Trophoblast cell (in vitro differentiated cells and primary cell): ENCODE results near the gene TIGAR.

Experiments used
- DNase-seq, 2 donors: peaks; one replicate each; pipeline ENCODE4 v3.0.0-alpha.2; 2016
- H2AFZ ChIP-seq: 2 replicates; pipeline ENCODE4 v1.6.1; 2013; ENCODE audit warnings: low read length, moderate library complexity, mild to moderate bottlenecking; ENCODE audit not compliant: insufficient read depth, poor library complexity
- H2AK5ac ChIP-seq: 2 replicates; pipeline ENCODE4 v1.6.1; 2013; ENCODE audit warnings: mild to moderate bottlenecking, low read length
- H2BK120ac ChIP-seq: 2 replicates; pipeline ENCODE4 v1.6.1; 2013; ENCODE audit warnings: low read length, mild to moderate bottlenecking, moderate library complexity; ENCODE audit not compliant: insufficient read depth, poor library complexity
- H2BK12ac ChIP-seq: 2 replicates; pipeline ENCODE4 v1.6.1; 2013; ENCODE audit warnings: mild to moderate bottlenecking, low read length, moderate library complexity
- H2BK5ac ChIP-seq: 2 replicates; pipeline ENCODE4 v1.6.1; 2013; ENCODE audit warnings: low read length, low read depth, moderate library complexity, mild to moderate bottlenecking; ENCODE audit not compliant: poor library complexity
- H3K14ac ChIP-seq: 2 replicates; pipeline ENCODE4 v1.6.1; 2013; ENCODE audit warnings: mild to moderate bottlenecking, low read length
- H3K18ac ChIP-seq: 2 replicates; pipeline ENCODE4 v1.6.1; 2013; ENCODE audit warnings: mild to moderate bottlenecking, low read length
- H3K23ac ChIP-seq: 2 replicates; pipeline ENCODE4 v1.6.1; 2013; ENCODE audit warnings: low read length
- H3K27ac ChIP-seq: 2 replicates; pipeline ENCODE4 v1.5.1; 2013; ENCODE audit warnings: low read depth, mild to moderate bottlenecking, inconsistent platforms, low read length, moderate library complexity
- H3K27me3 ChIP-seq: 2 replicates; pipeline ENCODE4 v1.6.1; 2013; ENCODE audit warnings: inconsistent platforms, mild to moderate bottlenecking, low read length, moderate library complexity; ENCODE audit not compliant: insufficient read depth
- H3K36me3 ChIP-seq, 2 experiments: 1 replicate in 1 of 2; 2 replicates in 1 of 2; pipeline ENCODE4 v1.6.1; 2013; ENCODE audit warnings: low read length in 2 of 2, mild to moderate bottlenecking in 2 of 2, moderate library complexity in 1 of 2; ENCODE audit not compliant: insufficient read depth in 2 of 2, control insufficient read depth in 1 of 2
- H3K4ac ChIP-seq: 2 replicates; pipeline ENCODE4 v1.6.1; 2013; ENCODE audit warnings: low read depth, mild to moderate bottlenecking, low read length, moderate library complexity
- H3K4me1 ChIP-seq, 2 experiments: 1 replicate in 1 of 2; 2 replicates in 1 of 2; pipeline ENCODE4 v1.6.1; 2013; ENCODE audit warnings: low read length in 2 of 2, mild to moderate bottlenecking in 2 of 2, moderate library complexity in 1 of 2; ENCODE audit not compliant: insufficient read depth in 2 of 2, control insufficient read depth in 1 of 2
- H3K4me2 ChIP-seq: 2 replicates; pipeline ENCODE4 v1.6.1; 2013; ENCODE audit warnings: inconsistent platforms, mild to moderate bottlenecking, low read length, moderate library complexity
- H3K4me3 ChIP-seq: 2 replicates; pipeline ENCODE4 v1.5.1; 2013; ENCODE audit warnings: mild to moderate bottlenecking, low read depth, low read length, inconsistent platforms
- H3K79me1 ChIP-seq: one replicate; pipeline ENCODE4 v1.6.1; 2013; ENCODE audit warnings: low read length
- H3K79me2 ChIP-seq: 2 replicates; pipeline ENCODE4 v1.6.1; 2013; ENCODE audit warnings: low read length, mild to moderate bottlenecking; ENCODE audit not compliant: control insufficient read depth, insufficient read depth, poor library complexity
- H3K9ac ChIP-seq: 2 replicates; pipeline ENCODE4 v1.6.1; 2013; ENCODE audit warnings: mild to moderate bottlenecking, low read length
- H3K9me3 ChIP-seq: 2 replicates; pipeline ENCODE4 v1.6.1; 2013; ENCODE audit warnings: low read depth, mild to moderate bottlenecking, control low read depth, inconsistent platforms, low read length; ENCODE audit not compliant: insufficient read depth
- H4K12ac ChIP-seq: 2 replicates; pipeline ENCODE4 v1.6.1; 2013; ENCODE audit warnings: low read depth, mild to moderate bottlenecking, low read length, moderate library complexity
- H4K8ac ChIP-seq: 2 replicates; pipeline ENCODE4 v1.6.1; 2013; ENCODE audit warnings: low read depth, mild to moderate bottlenecking, low read length, moderate library complexity
- H4K91ac ChIP-seq: one replicate; pipeline ENCODE4 v1.6.1; 2013; ENCODE audit warnings: low read depth, mild to moderate bottlenecking, low read length, moderate library complexity
- WGBS: extraction: QIAGEN DNeasy Blood & Tissue Kit; methylation state at CpG from one replicate; pipeline ENCODE4 v1.1.7; 2013; ENCODE audit warnings: missing lambda C conversion rate; ENCODE audit not compliant: insufficient read length, insufficient coverage; ENCODE audit errors: extremely low coverage; 5-methylcytosine and 5-hydroxymethylcytosine counted together

TIGAR gene

GRCh38 chr12:4388662-4389061 lies 67.6 kb downstream of the TIGAR start:
- H4K8ac ChIP-seq, result no peak overlapping the region
- H2BK120ac ChIP-seq, result no peak overlapping the region
- H3K23ac ChIP-seq, result no peak overlapping the region

DNA sequence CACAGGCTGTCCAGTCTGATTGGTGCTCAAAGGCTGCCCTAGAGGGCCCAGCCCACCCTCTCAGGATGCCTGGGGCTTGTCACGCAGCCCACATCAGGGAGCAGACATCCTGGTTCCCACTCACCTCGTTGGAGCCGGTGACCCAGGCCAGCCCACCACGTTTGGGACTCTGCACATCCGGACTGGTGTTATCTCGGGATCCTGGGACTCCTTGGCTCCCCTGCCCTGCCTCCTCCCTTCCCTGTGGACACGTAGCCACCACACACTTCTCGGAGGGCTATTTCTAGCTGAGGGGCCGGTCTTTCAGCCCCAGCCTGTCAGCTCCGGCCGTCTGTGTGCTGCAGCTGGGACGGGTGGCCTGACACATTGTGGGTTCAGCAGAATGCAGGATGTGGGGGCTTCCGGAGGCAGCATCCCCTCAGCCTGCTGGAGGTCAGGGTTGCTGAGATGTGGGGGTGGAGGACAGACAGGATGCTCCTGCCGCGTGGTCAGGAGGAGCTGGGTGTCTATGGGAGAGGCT lies 71.3 kb downstream of the TIGAR start:
- Histone ChIP-seq H2AFZ (no peak overlapping the region), H3K79me2 (no peaks in the 10 kb centered on the region), H2BK12ac (no peak overlapping the region), H3K27ac (no peak overlapping the region), H3K79me1 (no peaks in the 10 kb centered on the region), H2AK5ac (no peak overlapping the region), H3K9ac (no peak overlapping the region), H3K4me3 (no peak overlapping the region), H3K4me1 (no peaks in the 10 kb centered on the region), H3K4ac (no peak overlapping the region), H4K8ac (no peak overlapping the region), H2BK120ac (no peak overlapping the region), H3K4me2 (no peak overlapping the region), H3K36me3 (no peaks in the 10 kb centered on the region), H4K12ac (no peak overlapping the region), H3K18ac (no peak overlapping the region), H3K9me3 (no peaks in the 10 kb centered on the region), H2BK5ac (no peak overlapping the region), H3K14ac (no peak overlapping the region), H3K23ac (no peak overlapping the region), H4K91ac (no peak overlapping the region), H3K27me3 (no peaks in the 10 kb centered on the region)
- DNase-seq, result no peak
- WGBS, result no CpG with 5 or more reads among the region's 15 CpGs

More at GRCh38 chr12:4388662-4389061, 67.6 kb downstream of the TIGAR start:
- Histone ChIP-seq H3K9ac (no peak overlapping the region), H2BK12ac (no peak overlapping the region), H3K79me2 (no peaks in the 10 kb centered on the region), H3K14ac (no peak overlapping the region), H3K36me3 (no peaks in the 10 kb centered on the region), H3K27ac (no peak overlapping the region), H2AFZ (no peak overlapping the region), H3K4me3 (no peak overlapping the region), H3K79me1 (no peaks in the 10 kb centered on the region), H3K4ac (no peak overlapping the region), H3K27me3 (no peaks in the 10 kb centered on the region), H4K12ac (no peak overlapping the region), H3K18ac (no peak overlapping the region), H4K91ac (no peak overlapping the region), H2AK5ac (no peak overlapping the region), H3K9me3 (no peaks in the 10 kb centered on the region), H2BK5ac (no peak overlapping the region), H3K4me1 (no peaks in the 10 kb centered on the region), H3K4me2 (no peak overlapping the region)
- DNase-seq, result no peak
- WGBS, result 100% methylated on average over 1 of the region's 2 CpGs

DNA sequence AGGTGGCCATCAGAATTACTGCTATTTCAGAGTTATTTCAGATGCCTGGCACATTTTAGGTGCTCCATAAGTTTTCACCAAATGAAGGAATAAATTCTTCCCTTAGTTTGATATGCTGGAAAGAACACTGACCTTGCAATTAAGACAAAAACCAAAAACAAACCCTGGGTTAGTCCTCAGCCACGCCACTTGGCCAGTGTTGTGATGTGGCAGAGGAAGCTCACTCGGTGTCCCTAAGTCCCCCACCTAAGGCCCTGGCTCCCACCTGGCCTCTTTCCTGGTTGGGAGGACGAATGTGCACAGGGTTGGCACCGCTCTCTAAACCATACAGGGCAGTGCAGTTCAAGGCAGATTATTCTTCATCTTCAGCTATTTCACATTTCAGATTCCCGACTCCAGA lies 72.2 kb downstream of the TIGAR start:
- Histone ChIP-seq H3K79me1 (no peaks in the 10 kb centered on the region), H2BK5ac (no peak overlapping the region), H3K27ac (no peak overlapping the region), H3K9me3 (no peaks in the 10 kb centered on the region), H2AK5ac (no peak overlapping the region), H4K8ac (no peak overlapping the region), H3K14ac (no peak overlapping the region), H3K23ac (no peak overlapping the region), H2AFZ (no peak overlapping the region), H2BK120ac (no peak overlapping the region), H3K4me3 (peak overlapping the region; percentile 23), H3K4me1 (no peaks in the 10 kb centered on the region), H3K9ac (no peak overlapping the region), H3K18ac (no peak overlapping the region), H3K4me2 (no peak overlapping the region), H3K4ac (no peak overlapping the region), H3K36me3 (no peaks in the 10 kb centered on the region), H2BK12ac (no peak overlapping the region), H4K12ac (no peak overlapping the region), H3K79me2 (no peaks in the 10 kb centered on the region), H3K27me3 (no peaks in the 10 kb centered on the region), H4K91ac (no peak overlapping the region)
- no CpG with 5 or more reads among the region's 5 CpGs for WGBS
- no peak for DNase-seq

- H3K18ac ChIP-seq, result no peak overlapping the region
- no peaks in the 10 kb centered on the region for H3K79me1 ChIP-seq
- H3K79me2 ChIP-seq, result no peaks in the 10 kb centered on the region
- H3K4me1 ChIP-seq, result no peaks in the 10 kb centered on the region
- no peak overlapping the region for H2BK12ac ChIP-seq
- H4K8ac ChIP-seq, result no peak overlapping the region
- H3K27ac ChIP-seq, result no peak overlapping the region
- WGBS, result no CpG with 5 or more reads among the region's 2 CpGs
- H3K9me3 ChIP-seq, result no peaks in the 10 kb centered on the region
- H4K12ac ChIP-seq, result no peak overlapping the region
- H3K4me2 ChIP-seq, result no peak overlapping the region
- no peak overlapping the region for H3K4ac ChIP-seq
- no peak overlapping the region for H4K91ac ChIP-seq
- H2BK120ac ChIP-seq, result no peak overlapping the region
- no peak overlapping the region for H2BK5ac ChIP-seq
- H3K4me3 ChIP-seq, result no peak overlapping the region
- DNase-seq, result no peak
- H3K14ac ChIP-seq, result no peak overlapping the region
- H3K23ac ChIP-seq, result no peak overlapping the region
- no peaks in the 10 kb centered on the region for H3K27me3 ChIP-seq
- no peaks in the 10 kb centered on the region for H3K36me3 ChIP-seq
- H2AFZ ChIP-seq, result no peak overlapping the region
- H2AK5ac ChIP-seq, result no peak overlapping the region
- H3K9ac ChIP-seq, result no peak overlapping the region
Observed at GRCh38 chr12:4395818-4396217, 74.8 kb downstream of the TIGAR start.
